Prostate gland (tissue), 2 donors: ENCODE measurements around the gene RABGAP1L. TPM values are rescaled to one million over a fixed set of nuclear protein-coding genes. Genes with fewer than 3 reads are reported as not detected.
"Not testable (repeated sequence)": the region's sequence is repeated elsewhere in the genome, so short reads cannot be mapped to it uniquely, and the experiment has no call there.

Source experiments
- DNase-seq: peaks from one replicate; pipeline ENCODE4 v3.0.0-alpha.2; 2019; ENCODE audit warnings: low spot score
- H3K27ac ChIP-seq, 2 donors: fragments of 200-600 bp; sonication (generic); 2 replicates each; pipeline ENCODE4 v1.5.1; 2017 to 2019
- H3K27me3 ChIP-seq: fragments of 200-600 bp; sonication (generic); replicated peaks from 2 replicates; pipeline ENCODE4 v1.5.1; 2019; ENCODE audit not compliant: insufficient read depth
- H3K36me3 ChIP-seq, 2 donors: fragments of 200-600 bp; sonication (generic); 1 replicate in 1 of 2; 2 replicates in 1 of 2; pipeline versions ENCODE4 v1.5.1 to v1.8.1; 2017 to 2019
- H3K4me1 ChIP-seq: fragments of 200-600 bp; sonication (generic); replicated peaks from 2 replicates; pipeline ENCODE4 v1.5.1; 2019
- H3K4me3 ChIP-seq, 2 donors: fragments of 200-600 bp; sonication (generic); 2 replicates each; pipeline ENCODE4 v1.5.1; 2017 to 2019
- H3K9me3 ChIP-seq: fragments of 200-600 bp; sonication (generic); 2 replicates; pipeline ENCODE4 v1.5.1; 2017
- POLR2AphosphoS5 ChIP-seq: sonication (generic); formaldehyde crosslinking; IDR thresholded peaks from one replicate; pipeline ENCODE4 v1.6.1; 2017; ENCODE audit warnings: antibody characterized with exemption
- WGBS: methylation state at CpG from one replicate; pipeline ENCODE4 v1.1.5; 2018; 5-methylcytosine and 5-hydroxymethylcytosine counted together
- intact Hi-C: fragments of 100-400 bp; cut with DNase I; formaldehyde crosslinking; loops from one replicate; pipeline ENCODE4 v1.14.2; 2022
- small RNA-seq, 2 donors: library from RNA; depleted of rRNA; stranded (forward); fragments of <200 nt; gene quantifications; one replicate each; pipeline ENCODE3, GENCODE V24; 2016
- total RNA-seq, 2 donors: library from RNA; depleted of rRNA; stranded (reverse); fragments of >200 nt; gene quantifications; one replicate each; pipeline ENCODE4 v1.1.0, GENCODE V29; 2016

The RABGAP1L gene
- total RNA-seq, 2 donors from 2014 or later: 32.3 to 41.5 TPM

GRCh38 chr1:175043824-175044223, 884.5 kb downstream of the RABGAP1L start:
- H3K4me3 ChIP-seq: no peak overlapping the region
- intact Hi-C loops: no loop called here
- 72% methylated on average over 19 of the region's 19 CpGs for WGBS
- DNase-seq: no peak
- no peaks in the 10 kb centered on the region for H3K4me1 ChIP-seq
- TF ChIP-seq POLR2AphosphoS5: no peak
- no peaks in the 10 kb centered on the region for H3K9me3 ChIP-seq
- H3K27ac ChIP-seq: no peak overlapping the region
- H3K27me3 ChIP-seq: no peaks in the 10 kb centered on the region
- no peaks in the 10 kb centered on the region for H3K36me3 ChIP-seq

GRCh38 chr1:175044591-175044990, 885.3 kb downstream of the RABGAP1L start:
- whole genome bisulfite sequencing: 91% methylated on average over 18 of the region's 18 CpGs
- H3K4me3 ChIP-seq, intact Hi-C loops: not testable (repeated sequence)

More at GRCh38 chr1:175044591-175044990, 885.3 kb downstream of the RABGAP1L start:
- not testable (repeated sequence) for H3K27ac ChIP-seq, DNase-seq, H3K27me3 ChIP-seq, H3K4me1 ChIP-seq, H3K36me3 ChIP-seq, H3K9me3 ChIP-seq

Small RNA genes lying within 50 kb of the gene (small RNA-seq; reads per million reads assigned to genes)
- gene BANF1P4 (0 reads per million in 2 donors), gene RF00019 (0 reads per million in 2 donors), gene RNU6-307P (0 reads per million in 2 donors)

Other genes with a start within 250 kb of the RABGAP1L start
- gene SERPINC1, start 242.2 kb upstream of the RABGAP1L start, total RNA-seq: not detected
- gene RC3H1, start 137.2 kb upstream of the RABGAP1L start, total RNA-seq: 10 to 100 TPM; 20.3 to 34.1 TPM